HEK293 (cell line): ENCODE measurements around the gene AK9.
A peak's percentile ranks its signal among the peaks of the same experiment; 100 is the strongest.

Experiments
- CTCF ChIA-PET: fragments of 350-600 bp; formaldehyde crosslinking; extraction: SDS; loops from one replicate; lab custom pipeline; 2021; ENCODE audit warnings: antibody characterized with exemption; lab: Yijun Ruan, JAX
- POLR2A ChIA-PET: fragments of 300-600 bp; formaldehyde crosslinking; extraction: SDS; loops from one replicate; lab custom pipeline; 2020; ENCODE audit warnings: antibody characterized with exemption, inconsistent platforms; lab: Yijun Ruan, JAX
- H3K27ac ChIP-seq: fragments of 200-500 bp; sonication (Bioruptor generic); 2 replicates; pipeline ENCODE4 v1.5.1; 2014; ENCODE audit warnings: low read depth, low read length, control low read depth, inconsistent platforms; ENCODE audit errors: extremely low read depth
- H3K36me3 ChIP-seq, 2 experiments: fragments of 200-500 bp in 1 of 2; sonication (Bioruptor generic) in 1 of 2; 1 replicate in 1 of 2; 2 replicates in 1 of 2; pipeline ENCODE4 v1.5.1; 2014 to 2017; ENCODE audit warnings: inconsistent platforms in 2 of 2, low read length in 2 of 2; ENCODE audit not compliant: control insufficient read depth in 2 of 2, insufficient read depth in 1 of 2
- H3K4me1 ChIP-seq: fragments of 200-500 bp; sonication (Bioruptor generic); 2 replicates; pipeline ENCODE4 v1.5.1; 2014; ENCODE audit warnings: mild to moderate bottlenecking, low read length, inconsistent platforms; ENCODE audit not compliant: control insufficient read depth, insufficient read depth
- H3K4me3 ChIP-seq: 2 replicates; pipeline ENCODE4 v1.5.1; 2011; ENCODE audit warnings: low read depth, mild to moderate bottlenecking, control low read depth, low read length, moderate library complexity
- H3K9me3 ChIP-seq: fragments of 200-500 bp; sonication (Bioruptor generic); 2 replicates; pipeline ENCODE4 v1.5.1; 2014; ENCODE audit warnings: low read depth, low read length, inconsistent platforms; ENCODE audit not compliant: control insufficient read depth, insufficient read depth
- AEBP2 ChIP-seq: fragments of 450-650 bp; formaldehyde crosslinking; IDR thresholded peaks from 2 replicates; pipeline ENCODE4 v1.5.1; 2016; ENCODE audit warnings: missing biosample characterization, missing genetic modification characterization, borderline replicate concordance
- FEZF1 ChIP-seq: fragments of 450-650 bp; formaldehyde crosslinking; IDR thresholded peaks from 2 replicates; pipeline ENCODE4 v1.5.1; 2016; ENCODE audit warnings: missing biosample characterization, missing genetic modification characterization
- GFI1B ChIP-seq: fragments of 450-650 bp; formaldehyde crosslinking; IDR thresholded peaks from 2 replicates; pipeline ENCODE4 v1.5.1; 2016; ENCODE audit warnings: missing biosample characterization, missing genetic modification characterization
- HOXC10 ChIP-seq: sonication (generic); formaldehyde crosslinking; IDR thresholded peaks from 2 replicates; pipeline ENCODE4 v1.8.1; 2023; ENCODE audit warnings: mild to moderate bottlenecking, missing genetic modification reagents
- HOXD13 ChIP-seq: sonication (generic); formaldehyde crosslinking; IDR thresholded peaks from 2 replicates; pipeline ENCODE4 v1.8.0; 2022; ENCODE audit warnings: missing genetic modification reagents, borderline replicate concordance
- KLF1 ChIP-seq: fragments of 450-650 bp; formaldehyde crosslinking; IDR thresholded peaks from 2 replicates; pipeline ENCODE4 v1.5.1; 2016; ENCODE audit warnings: missing biosample characterization, missing genetic modification characterization
- PRDM6 ChIP-seq: fragments of 450-650 bp; formaldehyde crosslinking; IDR thresholded peaks from 2 replicates; pipeline ENCODE4 v1.5.1; 2017; ENCODE audit warnings: missing biosample characterization, missing genetic modification characterization
- REPIN1 ChIP-seq: fragments of 450-650 bp; formaldehyde crosslinking; IDR thresholded peaks from 2 replicates; pipeline ENCODE4 v1.5.1; 2017; ENCODE audit warnings: missing biosample characterization, missing genetic modification characterization, low read depth
- ZFHX2 ChIP-seq: fragments of 450-650 bp; formaldehyde crosslinking; conservative IDR thresholded peaks from 2 replicates; pipeline ENCODE4 v1.5.1; 2016; ENCODE audit warnings: missing biosample characterization, missing genetic modification characterization
- ZNF10 ChIP-seq: fragments of 450-650 bp; formaldehyde crosslinking; IDR thresholded peaks from 2 replicates; pipeline ENCODE4 v1.5.1; 2017; ENCODE audit warnings: missing biosample characterization, missing genetic modification characterization
- ZNF155 ChIP-seq: fragments of 450-650 bp; formaldehyde crosslinking; IDR thresholded peaks from 2 replicates; pipeline ENCODE4 v1.5.1; 2016; ENCODE audit warnings: missing biosample characterization, missing genetic modification characterization
- ZNF223 ChIP-seq: fragments of 450-650 bp; formaldehyde crosslinking; IDR thresholded peaks from 2 replicates; pipeline ENCODE4 v1.5.1; 2016; ENCODE audit warnings: missing biosample characterization, missing genetic modification characterization
- ZNF239 ChIP-seq: fragments of 450-650 bp; formaldehyde crosslinking; IDR thresholded peaks from 2 replicates; pipeline ENCODE4 v1.5.1; 2016; ENCODE audit warnings: missing biosample characterization, missing genetic modification characterization
- ZNF394 ChIP-seq: fragments of 450-650 bp; formaldehyde crosslinking; IDR thresholded peaks from 2 replicates; pipeline ENCODE4 v1.5.1; 2016; ENCODE audit warnings: missing biosample characterization, missing genetic modification characterization, mild to moderate bottlenecking, moderate library complexity, borderline replicate concordance
- ZNF433 ChIP-seq: fragments of 450-650 bp; formaldehyde crosslinking; IDR thresholded peaks from 2 replicates; pipeline ENCODE4 v1.5.1; 2016; ENCODE audit warnings: missing biosample characterization, missing genetic modification characterization, low read depth
- ZNF530 ChIP-seq: fragments of 450-650 bp; formaldehyde crosslinking; IDR thresholded peaks from 2 replicates; pipeline ENCODE4 v1.5.1; 2016; ENCODE audit warnings: low read depth, missing biosample characterization, missing genetic modification characterization
- ZNF555 ChIP-seq: fragments of 450-650 bp; formaldehyde crosslinking; conservative IDR thresholded peaks from 2 replicates; pipeline ENCODE4 v1.5.1; 2017; ENCODE audit warnings: missing biosample characterization, mild to moderate bottlenecking, missing genetic modification characterization, inconsistent platforms
- ZNF76 ChIP-seq: fragments of 450-650 bp; formaldehyde crosslinking; IDR thresholded peaks from 2 replicates; pipeline ENCODE4; 2016; ENCODE audit warnings: low read depth, missing biosample characterization, missing genetic modification characterization, borderline replicate concordance
- TF ChIP-seq, protein P1 (sequence below): fragments of 450-650 bp; formaldehyde crosslinking; IDR thresholded peaks from 2 replicates; pipeline ENCODE4 v1.5.1; 2016; ENCODE audit warnings: missing biosample characterization, missing genetic modification characterization

The AK9 gene

DNA sequence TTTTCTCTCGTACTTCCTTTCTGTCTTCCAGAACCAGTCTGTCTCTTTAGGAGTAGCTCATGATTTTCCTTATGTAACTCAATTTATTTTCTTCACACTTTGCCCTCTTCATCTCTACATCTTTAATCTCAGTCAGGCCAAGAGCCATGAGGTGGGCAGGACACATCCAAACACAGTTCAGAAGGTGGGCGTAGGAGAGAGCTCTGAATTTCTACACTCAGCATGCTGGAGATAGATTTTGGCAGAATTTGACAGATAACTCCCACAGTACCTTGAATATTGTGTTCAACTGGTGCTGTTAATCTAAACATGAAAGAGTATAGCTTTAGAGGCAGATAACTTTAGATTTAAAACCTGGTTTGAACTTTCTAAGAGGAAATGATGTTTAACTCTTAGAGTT is 184.2 kb downstream of the AK9 start (continued):
- 0 out of 2 replicates have a peak, but pooled peaks have one; percentile 5 for TF ChIP-seq ZFHX2 (tag by site-specific recombination)
- no peak for TF ChIP-seq FEZF1
- TF ChIP-seq ZNF76 (tag by site-specific recombination): no peak

DNA sequence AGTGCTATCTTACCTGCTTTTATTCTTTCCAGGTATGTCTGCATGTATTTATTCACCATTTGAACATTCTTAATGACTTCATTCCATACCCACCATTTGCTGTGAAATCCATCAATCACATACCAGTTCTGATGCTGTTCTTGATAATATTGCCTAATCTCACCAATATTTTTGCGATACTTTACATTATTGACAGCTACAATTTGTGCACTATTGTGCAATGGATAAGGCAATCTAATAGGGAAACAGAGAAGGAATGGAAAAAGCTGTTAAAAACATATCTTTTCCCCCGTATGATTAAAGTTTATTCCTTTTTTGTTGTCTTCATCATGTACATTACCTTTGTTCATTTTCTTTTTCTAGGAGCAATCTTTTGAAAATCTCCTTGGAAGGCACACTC is 184.7 kb downstream of the AK9 start:
- H3K27ac ChIP-seq: no peak overlapping the region
- no peaks in the 10 kb centered on the region for H3K4me1 ChIP-seq
- no peaks in the 10 kb centered on the region for H3K36me3 ChIP-seq
- POLR2A ChIA-PET: no interaction called here
- CTCF ChIA-PET: no interaction called here
- no peak for TF ChIP-seq AEBP2 (tag by site-specific recombination)
- TF ChIP-seq, protein P1, sequence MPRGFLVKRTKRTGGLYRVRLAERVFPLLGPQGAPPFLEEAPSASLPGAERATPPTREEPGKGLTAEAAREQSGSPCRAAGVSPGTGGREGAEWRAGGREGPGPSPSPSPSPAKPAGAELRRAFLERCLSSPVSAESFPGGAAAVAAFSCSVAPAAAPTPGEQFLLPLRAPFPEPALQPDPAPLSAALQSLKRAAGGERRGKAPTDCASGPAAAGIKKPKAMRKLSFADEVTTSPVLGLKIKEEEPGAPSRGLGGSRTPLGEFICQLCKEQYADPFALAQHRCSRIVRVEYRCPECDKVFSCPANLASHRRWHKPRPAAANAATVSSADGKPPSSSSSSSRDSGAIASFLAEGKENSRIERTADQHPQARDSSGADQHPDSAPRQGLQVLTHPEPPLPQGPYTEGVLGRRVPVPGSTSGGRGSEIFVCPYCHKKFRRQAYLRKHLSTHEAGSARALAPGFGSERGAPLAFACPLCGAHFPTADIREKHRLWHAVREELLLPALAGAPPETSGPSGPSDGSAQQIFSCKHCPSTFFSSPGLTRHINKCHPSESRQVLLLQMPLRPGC (tag by site-specific recombination): no peak
- TF ChIP-seq GFI1B (tag by site-specific recombination): no peak
- TF ChIP-seq ZNF10 (tag by site-specific recombination): no peak
- no peak overlapping the region for H3K4me3 ChIP-seq
- H3K9me3 ChIP-seq: no peaks in the 10 kb centered on the region

DNA sequence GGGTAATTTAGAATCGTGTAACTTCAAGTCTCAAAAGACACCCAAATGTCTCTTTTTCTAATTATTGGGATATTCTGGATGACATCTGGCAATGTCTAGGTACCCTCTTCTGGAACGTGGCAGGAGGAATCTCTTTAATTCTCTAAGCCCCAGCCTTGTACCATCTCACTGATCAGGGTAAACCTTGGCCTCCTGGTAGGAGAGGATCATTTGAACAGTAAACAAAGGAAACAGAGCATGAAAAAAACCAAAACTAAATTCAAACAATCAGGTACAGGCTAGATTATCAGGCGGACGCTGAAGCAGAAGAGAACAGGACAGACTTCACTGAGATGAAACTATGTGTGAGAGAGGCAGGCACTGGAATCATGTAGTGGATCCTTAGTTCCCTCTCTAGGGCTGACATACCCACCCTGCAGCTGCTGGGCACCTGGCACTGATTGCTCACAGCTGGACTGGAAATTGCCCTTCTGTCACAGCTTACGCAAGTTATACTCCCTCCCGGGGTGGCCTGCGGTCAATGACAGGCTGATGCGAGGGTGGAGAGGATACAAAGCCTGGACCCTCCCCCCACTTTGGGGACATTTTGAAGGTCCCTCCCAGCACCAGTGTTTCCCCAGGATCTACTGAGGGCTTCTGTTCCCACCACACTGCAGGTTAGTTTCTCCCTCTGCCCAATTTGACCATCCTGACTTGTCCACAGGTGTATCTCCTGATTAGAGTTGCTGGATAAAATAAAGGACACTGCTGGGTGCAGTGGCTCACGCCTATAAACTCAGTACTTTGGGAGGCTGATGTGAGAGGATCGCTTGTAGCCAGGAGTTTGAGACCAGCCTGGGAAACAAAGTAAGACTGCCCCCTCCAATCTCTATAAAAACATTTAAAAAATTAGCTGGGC is 187.4 kb downstream of the AK9 start:
- Histone ChIP-seq H3K9me3 (no peaks in the 10 kb centered on the region), H3K4me1 (no peaks in the 10 kb centered on the region), H3K36me3 (no peaks in the 10 kb centered on the region), H3K27ac (no peak overlapping the region), H3K4me3 (no peak overlapping the region)
- TF ChIP-seq HOXC10 (CRISPR knock-in tag): no peak
- TF ChIP-seq HOXD13: no peak
- no peak for TF ChIP-seq ZNF394 (tag by site-specific recombination)
- TF ChIP-seq PRDM6: no peak
- no peak for TF ChIP-seq ZNF530 (tag by site-specific recombination)
- TF ChIP-seq KLF1 (tag by site-specific recombination): no peak
- no peak for TF ChIP-seq ZNF223 (tag by site-specific recombination)
- TF ChIP-seq ZNF555 (tag by site-specific recombination): no peak
- no peak for TF ChIP-seq ZNF239
- no peak for TF ChIP-seq ZNF433 (tag by site-specific recombination)
- no peak for TF ChIP-seq ZNF155 (tag by site-specific recombination)
- TF ChIP-seq REPIN1 (tag by site-specific recombination): no peak
- ChIA-PET CTCF (interaction anchor here (0.6 kb wide), 1 partner anchor 247 kb away, joined by 3 read pairs; no protein-coding TSS in a partner anchor), POLR2A (no interaction called here)
